Cardiac muscle cell (in vitro differentiated cells and primary cell): ENCODE data around the gene RAD50. TPM values are rescaled to one million over a fixed set of nuclear protein-coding genes. Genes with fewer than 3 reads are reported as not detected.

Experiments used
- DNase-seq, 2 donors: peaks; one replicate each; pipeline versions ENCODE4 v3.0.0 to v3.0.0-alpha.2; 2010 to 2017; ENCODE audit warnings: low read depth in 1 of 2, low spot score in 1 of 2
- H3K27ac ChIP-seq: fragments of 200-600 bp; sonication (generic); 2 replicates; pipeline ENCODE4 v1.5.1; 2016
- H3K27me3 ChIP-seq: fragments of 200-600 bp; sonication (generic); 2 replicates; pipeline ENCODE4 v1.6.0; 2016; ENCODE audit warnings: control low read depth
- H3K36me3 ChIP-seq: fragments of 200-600 bp; sonication (generic); 2 replicates; pipeline ENCODE4 v1.5.1; 2016; ENCODE audit warnings: control low read depth
- H3K4me1 ChIP-seq: fragments of 200-600 bp; sonication (generic); 2 replicates; pipeline ENCODE4 v1.8.1; 2017; ENCODE audit warnings: low read depth, mild to moderate bottlenecking, mixed run types
- H3K4me3 ChIP-seq: fragments of 200-600 bp; sonication (generic); 2 replicates; pipeline ENCODE4 v1.5.1; 2016; ENCODE audit warnings: mild to moderate bottlenecking
- H3K9me3 ChIP-seq: fragments of 200-600 bp; sonication (generic); 2 replicates; pipeline ENCODE4 v1.5.1; 2017; ENCODE audit warnings: low read depth, mild to moderate bottlenecking, control low read depth
- polyA plus RNA-seq: library from polyadenylated mRNA; unstranded; fragments of >200 nt; fragmentation: Nextera tagmentation; extraction: Ambion mirVana; gene quantifications from 2 replicates; pipeline ENCODE4 v1.2.1, GENCODE V29; 2016
- total RNA-seq: library from RNA; depleted of rRNA; stranded (reverse); fragments of >200 nt; gene quantifications from 2 replicates; pipeline ENCODE4 v1.2.3, GENCODE V29; 2016
- TF ChIP-seq, protein P1 (sequence below): IDR thresholded peaks from 2 replicates; pipeline ENCODE4 v1.5.1; 2012; ENCODE audit warnings: low read depth, mild to moderate bottlenecking, low read length

RAD50 gene
- total and polyA plus RNA-seq, 2 experiments from 2014 or later, result 13.4 to 27.3 TPM

DNA sequence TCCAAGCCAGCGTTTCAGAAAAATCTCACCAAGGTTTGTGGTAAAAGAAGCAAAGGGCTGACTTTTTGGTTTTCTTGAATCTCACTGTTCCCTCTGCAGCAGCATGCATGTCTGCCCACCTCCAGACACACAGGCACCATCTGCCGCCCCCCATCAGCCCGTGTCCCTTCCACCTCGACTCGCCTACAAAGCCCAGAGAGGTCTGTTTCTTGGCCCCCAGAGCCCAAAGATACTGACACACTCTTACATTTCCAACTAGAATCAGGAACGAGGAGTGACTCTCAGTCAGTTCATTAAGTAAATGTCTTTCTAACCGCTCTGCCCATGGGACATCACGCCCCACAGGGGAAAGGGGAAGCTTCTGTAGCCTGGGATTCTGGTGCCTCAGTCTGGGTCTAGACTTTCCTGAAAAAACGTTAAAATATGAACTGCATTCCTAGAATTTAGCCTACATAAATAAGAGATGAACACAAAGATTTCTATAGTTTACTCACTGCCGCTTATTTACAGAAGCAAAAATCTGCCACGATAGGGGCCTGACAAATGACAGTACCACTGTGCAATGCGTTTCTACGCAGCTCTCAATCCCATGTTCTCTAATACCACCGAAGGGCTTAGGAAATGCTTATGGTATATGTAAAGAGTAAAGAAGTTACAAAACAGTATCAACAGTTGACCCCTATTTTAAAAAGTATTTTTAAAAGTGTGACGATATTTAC, 121.1 kb downstream of the RAD50 start:
- Histone ChIP-seq H3K4me3 (no peak overlapping the region), H3K4me1 (no peaks in the 10 kb centered on the region), H3K9me3 (no peaks in the 10 kb centered on the region), H3K27me3 (no peaks in the 10 kb centered on the region), H3K27ac (no peak overlapping the region), H3K36me3 (no peaks in the 10 kb centered on the region)
- TF ChIP-seq, protein P1, sequence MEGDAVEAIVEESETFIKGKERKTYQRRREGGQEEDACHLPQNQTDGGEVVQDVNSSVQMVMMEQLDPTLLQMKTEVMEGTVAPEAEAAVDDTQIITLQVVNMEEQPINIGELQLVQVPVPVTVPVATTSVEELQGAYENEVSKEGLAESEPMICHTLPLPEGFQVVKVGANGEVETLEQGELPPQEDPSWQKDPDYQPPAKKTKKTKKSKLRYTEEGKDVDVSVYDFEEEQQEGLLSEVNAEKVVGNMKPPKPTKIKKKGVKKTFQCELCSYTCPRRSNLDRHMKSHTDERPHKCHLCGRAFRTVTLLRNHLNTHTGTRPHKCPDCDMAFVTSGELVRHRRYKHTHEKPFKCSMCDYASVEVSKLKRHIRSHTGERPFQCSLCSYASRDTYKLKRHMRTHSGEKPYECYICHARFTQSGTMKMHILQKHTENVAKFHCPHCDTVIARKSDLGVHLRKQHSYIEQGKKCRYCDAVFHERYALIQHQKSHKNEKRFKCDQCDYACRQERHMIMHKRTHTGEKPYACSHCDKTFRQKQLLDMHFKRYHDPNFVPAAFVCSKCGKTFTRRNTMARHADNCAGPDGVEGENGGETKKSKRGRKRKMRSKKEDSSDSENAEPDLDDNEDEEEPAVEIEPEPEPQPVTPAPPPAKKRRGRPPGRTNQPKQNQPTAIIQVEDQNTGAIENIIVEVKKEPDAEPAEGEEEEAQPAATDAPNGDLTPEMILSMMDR, result no peak
- DNase-seq, result no peak

DNA sequence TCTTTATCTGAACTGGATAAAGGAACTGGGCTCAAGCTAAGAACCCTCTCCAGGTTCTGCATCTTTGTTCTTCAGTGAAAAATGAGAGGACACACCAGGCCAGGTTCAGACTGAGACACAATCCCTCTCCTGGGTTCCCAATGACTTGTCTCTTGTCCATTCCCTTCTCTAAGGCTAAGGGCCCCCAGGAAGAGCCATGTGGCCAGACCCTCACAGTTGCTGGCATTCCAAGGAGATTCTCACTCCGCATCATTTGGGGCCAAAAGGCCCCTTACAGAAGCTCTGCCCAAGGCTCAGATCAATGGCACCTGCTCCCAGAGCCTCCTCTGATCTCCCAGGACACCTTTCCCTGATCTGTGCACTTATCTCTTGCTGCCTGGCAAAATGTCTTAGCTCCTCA, 122.0 kb downstream of the RAD50 start:
- H3K36me3 ChIP-seq, result no peaks in the 10 kb centered on the region
- no peaks in the 10 kb centered on the region for H3K27me3 ChIP-seq
- no peak overlapping the region for H3K27ac ChIP-seq
- no peak overlapping the region for H3K4me3 ChIP-seq
- H3K4me1 ChIP-seq, result no peaks in the 10 kb centered on the region
- TF ChIP-seq, protein P1, result no peak
- DNase-seq, result no peak
- no peaks in the 10 kb centered on the region for H3K9me3 ChIP-seq

DNA sequence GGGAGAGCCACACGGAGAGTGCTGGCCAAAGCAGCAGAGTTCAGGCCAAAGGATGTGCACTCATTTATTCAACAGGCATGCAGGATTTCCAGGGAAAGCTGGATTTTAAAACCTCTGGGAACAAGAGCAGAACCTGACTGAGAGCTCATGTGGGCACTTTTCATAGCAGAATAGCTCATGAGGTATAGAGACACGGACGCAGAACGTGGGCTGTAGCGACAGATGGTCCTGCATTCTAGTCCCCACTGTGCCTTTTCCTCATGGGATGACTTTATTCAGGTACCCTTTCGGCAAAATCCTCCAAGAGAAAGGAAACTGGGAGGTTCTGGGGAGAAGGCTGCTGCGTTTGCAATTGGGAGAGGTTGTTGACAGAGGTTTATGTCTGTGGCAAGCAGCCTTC, 122.4 kb downstream of the RAD50 start:
- DNase-seq, result no peak
- H3K27me3 ChIP-seq, result no peaks in the 10 kb centered on the region
- H3K4me3 ChIP-seq, result no peak overlapping the region
- H3K27ac ChIP-seq, result no peak overlapping the region
- no peaks in the 10 kb centered on the region for H3K36me3 ChIP-seq
- TF ChIP-seq, protein P1, result no peak
- H3K9me3 ChIP-seq, result no peaks in the 10 kb centered on the region
- H3K4me1 ChIP-seq, result no peaks in the 10 kb centered on the region

DNA sequence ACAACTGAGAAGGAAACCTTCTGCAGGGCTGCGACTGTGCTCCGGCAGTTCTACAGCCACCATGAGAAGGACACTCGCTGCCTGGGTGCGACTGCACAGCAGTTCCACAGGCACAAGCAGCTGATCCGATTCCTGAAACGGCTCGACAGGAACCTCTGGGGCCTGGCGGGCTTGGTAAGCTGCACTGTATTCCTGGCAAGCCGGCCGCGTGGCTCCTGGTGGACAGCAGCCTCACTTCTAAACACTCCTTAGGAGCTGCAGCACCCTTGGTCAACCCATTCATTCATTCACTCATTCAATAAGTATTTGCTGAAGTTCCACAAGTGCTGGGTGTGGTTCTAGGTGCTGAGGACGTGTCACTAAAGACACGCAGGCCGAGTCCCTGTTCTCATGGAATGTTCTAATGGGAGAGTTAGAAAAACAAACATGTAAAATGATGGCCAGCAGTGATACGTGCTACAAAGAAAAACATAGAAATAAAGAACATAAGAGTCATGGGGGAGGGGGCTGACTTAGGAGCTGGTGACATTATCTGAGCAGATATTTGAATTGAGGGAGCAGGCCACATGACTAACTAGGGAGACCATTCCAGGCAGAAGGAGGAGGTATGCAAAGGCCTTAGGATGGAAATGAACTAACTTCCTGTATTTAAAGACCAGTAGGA, 123.1 kb downstream of the RAD50 start:
- Histone ChIP-seq H3K4me3 (no peak overlapping the region), H3K27me3 (no peaks in the 10 kb centered on the region), H3K36me3 (no peaks in the 10 kb centered on the region), H3K27ac (no peak overlapping the region), H3K9me3 (no peaks in the 10 kb centered on the region), H3K4me1 (no peaks in the 10 kb centered on the region)
- no peak for DNase-seq
- TF ChIP-seq, protein P1, result no peak

DNA sequence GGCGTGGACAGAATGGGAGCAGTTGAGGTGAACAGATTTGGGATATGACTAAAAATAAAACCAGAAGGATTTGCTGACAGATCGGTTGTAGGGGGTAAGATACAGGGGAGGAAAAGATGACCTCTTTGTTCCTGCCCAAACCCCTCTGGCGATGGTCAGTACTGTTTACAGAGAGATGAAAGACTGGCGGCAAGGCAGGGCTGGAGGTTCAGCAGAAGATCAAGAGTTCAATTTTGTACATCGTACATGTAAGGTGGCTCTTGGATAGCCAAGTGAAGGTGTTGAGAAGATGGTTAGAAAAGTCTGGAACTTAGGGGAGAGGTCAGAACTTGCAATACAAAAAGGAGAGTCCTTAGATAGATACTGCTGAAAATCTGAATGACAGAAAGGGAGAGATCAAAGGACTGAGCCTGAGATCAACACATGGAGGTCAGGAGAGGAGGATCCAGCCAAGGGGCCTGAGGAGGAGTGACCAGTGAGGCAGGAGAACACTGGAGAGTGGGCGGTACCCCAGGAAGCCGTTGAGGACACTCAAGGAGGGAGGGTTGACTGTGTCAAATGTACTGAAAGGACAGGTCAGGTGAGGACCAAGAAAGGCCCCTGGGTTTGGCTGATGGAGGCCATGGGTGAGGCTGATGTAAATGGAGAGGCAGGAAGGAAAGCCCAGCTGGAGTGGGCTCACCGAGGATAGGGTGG, 124.2 kb downstream of the RAD50 start:
- no peak overlapping the region for H3K4me3 ChIP-seq
- no peaks in the 10 kb centered on the region for H3K27me3 ChIP-seq
- H3K4me1 ChIP-seq, result no peaks in the 10 kb centered on the region
- no peak overlapping the region for H3K27ac ChIP-seq
- DNase-seq, result no peak
- no peaks in the 10 kb centered on the region for H3K9me3 ChIP-seq
- no peaks in the 10 kb centered on the region for H3K36me3 ChIP-seq
- TF ChIP-seq, protein P1, result no peak
